BE2C (cell line): ENCODE results near the gene CHAF1A.

ENCODE experiments used
- DNase-seq: peaks from one replicate; pipeline ENCODE4 v3.0.0-alpha.2; 2020
- H3K27me3 ChIP-seq: fragments of 250-450 bp; sonication (Bioruptor Pico); 2 replicates; pipeline ENCODE4 v1.5.1; 2020; ENCODE audit warnings: mild to moderate bottlenecking
- H3K36me3 ChIP-seq: fragments of 250-450 bp; sonication (Bioruptor Pico); 2 replicates; pipeline ENCODE4 v1.5.1; 2020; ENCODE audit warnings: mild to moderate bottlenecking
- H3K4me1 ChIP-seq: fragments of 250-450 bp; sonication (Bioruptor Pico); 2 replicates; pipeline ENCODE4 v1.5.1; 2020
- H3K4me3 ChIP-seq: 2 replicates; pipeline ENCODE4 v1.5.1; 2011; ENCODE audit warnings: low read depth, low read length
- H3K9me3 ChIP-seq: fragments of 250-450 bp; sonication (Bioruptor Pico); 2 replicates; pipeline ENCODE4 v1.5.1; 2020
- TF ChIP-seq, protein P1 (sequence below): IDR thresholded peaks from 2 replicates; pipeline ENCODE4 v1.5.1; 2012; ENCODE audit warnings: mild to moderate bottlenecking, low read depth, low read length

Gene CHAF1A

DNA sequence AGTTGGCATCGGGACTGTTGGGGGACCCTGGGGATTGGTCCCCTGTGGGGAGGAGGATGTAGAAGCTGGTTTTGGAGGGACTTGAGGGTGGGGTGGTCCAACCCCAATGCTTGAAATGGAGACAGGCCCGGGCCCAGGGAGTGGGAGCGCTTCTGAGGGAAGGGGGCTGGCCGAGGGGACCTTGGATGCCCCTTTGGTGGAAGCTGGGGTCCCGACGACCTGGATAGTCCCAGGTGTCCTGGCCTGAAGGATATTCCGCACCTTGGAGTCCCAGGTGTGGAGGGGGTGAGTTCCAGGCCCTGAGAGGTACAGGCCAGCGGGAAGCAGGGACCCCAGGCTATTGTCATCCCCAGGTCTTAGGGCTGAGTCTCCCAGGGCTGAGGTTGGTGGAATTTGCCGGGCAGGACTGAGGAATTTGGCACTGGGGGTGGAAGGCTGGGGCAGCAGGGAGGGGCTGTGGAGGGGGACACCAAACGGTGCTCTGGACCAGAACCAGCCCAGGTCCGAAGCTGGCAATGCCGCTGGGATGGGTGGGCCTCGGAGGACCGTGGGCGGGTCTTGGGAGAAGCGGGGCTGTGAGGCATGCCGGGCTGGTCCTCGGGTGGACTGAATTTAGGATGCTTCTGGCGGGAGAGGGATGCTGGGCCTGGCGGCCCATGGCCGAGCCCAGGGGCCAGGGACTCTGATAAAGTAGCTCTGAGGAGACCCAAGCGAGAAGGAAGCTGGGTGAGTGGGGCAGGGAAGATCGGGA, 71.5 kb downstream of the CHAF1A start:
- no peaks in the 10 kb centered on the region for H3K27me3 ChIP-seq
- H3K9me3 ChIP-seq: no peaks in the 10 kb centered on the region
- no peak for DNase-seq
- no peaks in the 10 kb centered on the region for H3K4me1 ChIP-seq
- H3K4me3 ChIP-seq: peak overlapping the region; percentile 86
- peaks cover 24% of the 10 kb centered on the region for H3K36me3 ChIP-seq
- TF ChIP-seq, protein P1, sequence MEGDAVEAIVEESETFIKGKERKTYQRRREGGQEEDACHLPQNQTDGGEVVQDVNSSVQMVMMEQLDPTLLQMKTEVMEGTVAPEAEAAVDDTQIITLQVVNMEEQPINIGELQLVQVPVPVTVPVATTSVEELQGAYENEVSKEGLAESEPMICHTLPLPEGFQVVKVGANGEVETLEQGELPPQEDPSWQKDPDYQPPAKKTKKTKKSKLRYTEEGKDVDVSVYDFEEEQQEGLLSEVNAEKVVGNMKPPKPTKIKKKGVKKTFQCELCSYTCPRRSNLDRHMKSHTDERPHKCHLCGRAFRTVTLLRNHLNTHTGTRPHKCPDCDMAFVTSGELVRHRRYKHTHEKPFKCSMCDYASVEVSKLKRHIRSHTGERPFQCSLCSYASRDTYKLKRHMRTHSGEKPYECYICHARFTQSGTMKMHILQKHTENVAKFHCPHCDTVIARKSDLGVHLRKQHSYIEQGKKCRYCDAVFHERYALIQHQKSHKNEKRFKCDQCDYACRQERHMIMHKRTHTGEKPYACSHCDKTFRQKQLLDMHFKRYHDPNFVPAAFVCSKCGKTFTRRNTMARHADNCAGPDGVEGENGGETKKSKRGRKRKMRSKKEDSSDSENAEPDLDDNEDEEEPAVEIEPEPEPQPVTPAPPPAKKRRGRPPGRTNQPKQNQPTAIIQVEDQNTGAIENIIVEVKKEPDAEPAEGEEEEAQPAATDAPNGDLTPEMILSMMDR: no peak

DNA sequence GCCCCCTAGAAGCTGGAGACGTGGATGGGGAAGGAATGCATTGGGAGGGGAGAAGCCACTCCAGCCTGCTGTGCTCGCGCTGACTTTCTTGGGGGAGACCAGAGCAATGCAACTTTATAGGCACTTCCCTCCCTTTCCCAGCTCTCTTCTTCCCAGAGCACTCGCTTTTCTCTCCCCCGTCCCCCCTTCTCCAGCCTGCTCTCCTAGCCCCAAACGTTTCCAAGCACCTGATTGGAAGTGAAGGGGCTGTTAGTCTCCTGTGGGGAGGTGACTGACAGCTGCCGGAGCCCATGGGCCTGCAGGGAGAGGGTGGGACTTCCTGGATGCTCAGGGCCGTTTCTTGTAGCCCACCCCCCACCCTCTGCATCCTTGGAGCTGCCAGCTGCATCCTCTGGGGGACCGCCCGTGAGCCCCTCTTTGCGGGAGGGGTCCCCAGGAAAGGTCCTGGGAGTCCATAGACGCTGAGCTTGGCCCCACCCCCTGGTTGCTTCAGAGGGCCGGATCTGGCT, 72.1 kb downstream of the CHAF1A start:
- Histone ChIP-seq H3K36me3 (peaks cover 26% of the 10 kb centered on the region), H3K27me3 (no peaks in the 10 kb centered on the region), H3K9me3 (no peaks in the 10 kb centered on the region), H3K4me3 (peak overlapping the region; percentile 86), H3K4me1 (no peaks in the 10 kb centered on the region)
- DNase-seq: peak; percentile 89
- TF ChIP-seq, protein P1: no peak

DNA sequence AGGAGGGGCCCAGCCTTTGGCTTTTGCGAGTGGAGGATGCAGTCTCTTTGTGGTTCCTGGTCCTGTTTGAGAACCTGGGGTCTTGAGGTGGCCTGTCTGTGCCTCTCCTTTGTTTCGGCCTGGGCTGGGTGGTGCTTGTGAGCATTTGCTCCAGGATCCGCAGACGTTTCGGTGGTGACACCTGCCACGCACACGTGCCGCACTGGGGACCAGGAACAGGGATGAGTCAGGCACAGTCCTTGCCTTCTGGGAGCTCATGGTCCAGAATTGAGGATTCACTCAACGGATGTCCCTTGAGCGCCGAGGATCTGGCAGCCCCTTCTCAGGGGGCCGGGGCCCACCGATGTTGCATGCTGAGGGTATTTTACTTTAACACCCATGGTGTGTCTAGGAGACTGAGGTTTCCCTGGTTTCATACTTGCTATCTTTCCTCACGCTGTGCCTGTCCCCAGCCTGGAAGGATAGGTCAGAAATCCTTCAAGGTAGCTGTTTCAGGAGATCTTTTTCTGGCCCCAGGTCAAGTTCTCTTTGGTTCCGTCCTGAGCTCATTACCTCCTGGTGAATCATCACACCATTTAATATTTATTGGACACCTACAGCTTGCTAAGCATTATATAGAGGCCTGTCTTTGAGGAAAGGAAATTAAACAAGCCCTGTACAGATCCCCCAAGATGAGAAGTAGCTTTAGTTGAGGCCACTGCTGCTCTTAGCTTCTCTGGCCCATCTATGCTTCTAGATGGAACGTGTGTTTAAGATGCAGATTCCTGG, 74.8 kb downstream of the CHAF1A start:
- Histone ChIP-seq H3K9me3 (no peaks in the 10 kb centered on the region), H3K27me3 (no peaks in the 10 kb centered on the region), H3K36me3 (peaks cover 33% of the 10 kb centered on the region), H3K4me1 (no peaks in the 10 kb centered on the region), H3K4me3 (no peak overlapping the region)
- no peak for DNase-seq
- TF ChIP-seq, protein P1: no peak

DNA sequence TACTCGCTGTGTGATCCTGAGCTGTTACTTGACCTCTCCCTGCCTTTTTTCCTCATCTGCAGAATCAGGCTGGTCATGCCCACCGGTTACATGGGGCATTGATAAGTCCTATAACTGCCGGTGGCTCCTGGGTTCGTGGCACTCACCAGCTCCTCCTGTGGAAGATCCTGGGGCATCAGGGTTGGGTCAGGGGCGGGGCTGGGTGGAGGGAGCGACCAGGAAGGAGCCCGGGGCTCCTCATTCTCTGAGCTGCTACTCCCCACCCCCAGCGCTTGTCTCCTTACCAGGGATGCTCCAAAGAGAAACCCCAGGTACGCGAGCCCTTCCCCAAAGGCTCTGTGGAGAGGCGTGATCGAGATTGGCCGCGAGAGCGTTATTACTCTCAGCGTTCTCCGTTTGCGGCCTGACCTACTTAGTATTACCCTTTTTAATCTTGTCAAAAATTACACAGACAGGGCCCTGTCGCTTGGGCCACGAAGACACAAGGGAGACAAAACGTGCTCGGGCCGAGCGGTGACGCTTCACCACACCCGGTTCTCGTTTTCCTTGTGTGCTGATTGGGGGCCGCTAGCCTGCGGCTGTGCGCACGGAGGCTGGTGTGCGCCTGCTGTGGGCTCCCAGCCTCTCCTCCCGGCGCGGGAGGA, 80.4 kb downstream of the CHAF1A start:
- Histone ChIP-seq H3K27me3 (no peaks in the 10 kb centered on the region), H3K9me3 (no peaks in the 10 kb centered on the region), H3K36me3 (peaks cover 24% of the 10 kb centered on the region), H3K4me3 (no peak overlapping the region), H3K4me1 (no peaks in the 10 kb centered on the region)
- no peak for DNase-seq
- TF ChIP-seq, protein P1: no peak

DNA sequence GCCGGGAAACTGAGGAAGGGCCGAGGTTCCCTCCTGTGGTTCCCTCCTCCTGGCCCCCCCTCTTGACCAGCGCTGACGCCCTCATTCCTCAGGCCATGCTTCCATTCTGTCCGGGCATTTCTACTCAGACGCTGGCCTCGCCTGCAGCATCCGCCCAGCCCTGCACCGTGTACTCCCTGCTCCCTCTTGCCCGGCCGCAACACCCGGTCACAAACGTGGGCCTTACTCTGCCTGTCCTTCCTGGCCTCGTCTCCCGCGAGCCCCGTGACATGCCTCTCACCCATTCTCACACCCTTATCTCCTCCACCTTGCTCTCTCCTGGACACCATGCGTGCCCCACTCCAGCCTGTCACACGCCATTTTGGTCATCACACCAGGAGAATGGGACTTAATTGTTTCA, 80.9 kb downstream of the CHAF1A start:
- Histone ChIP-seq H3K4me1 (no peaks in the 10 kb centered on the region), H3K27me3 (no peaks in the 10 kb centered on the region), H3K9me3 (no peaks in the 10 kb centered on the region), H3K4me3 (no peak overlapping the region), H3K36me3 (peaks cover 25% of the 10 kb centered on the region)
- TF ChIP-seq, protein P1: no peak
- no peak for DNase-seq
